Body of pancreas (tissue), 4 donors: ENCODE data around the gene FOXP1. TPM values are rescaled to one million over a fixed set of nuclear protein-coding genes. Genes with fewer than 3 reads are reported as not detected.

Experiments
- ATAC-seq: fragments of 150-250 bp; one replicate; pipeline ENCODE4 v1.9.1; 2016
- DNase-seq, 4 donors: peaks; one replicate each; pipeline ENCODE4 v3.0.0-alpha.2; 2019
- H3K27ac ChIP-seq, 4 donors: fragments of 200-600 bp; sonication (generic); 1 replicate in 3 of 4; 2 replicates in 1 of 4; pipeline versions ENCODE4 v1.5.1 to v1.6.1; 2016 to 2019; ENCODE audit warnings: mild to moderate bottlenecking in 1 of 4, mixed read lengths in 1 of 4, moderate library complexity in 1 of 4
- H3K27me3 ChIP-seq, 2 donors: fragments of 200-600 bp; sonication (generic); one replicate each; pipeline ENCODE4 v1.6.0; 2016; ENCODE audit warnings: mild to moderate bottlenecking in 1 of 2
- H3K36me3 ChIP-seq, 2 donors: fragments of 200-600 bp; sonication (generic); replicated peaks in 1 of 2; 2 replicates each; pipeline ENCODE4 v1.5.1; 2016; ENCODE audit warnings: low read depth in 2 of 2; ENCODE audit not compliant: insufficient read depth in 1 of 2
- H3K4me1 ChIP-seq: fragments of 200-600 bp; sonication (generic); one replicate; pipeline ENCODE4 v1.6.0; 2016
- H3K4me3 ChIP-seq, 2 donors: fragments of 200-600 bp; sonication (generic); 1 replicate in 1 of 2; 2 replicates in 1 of 2; pipeline ENCODE4 v1.5.1; 2016 to 2019
- H3K9me3 ChIP-seq, 3 donors: fragments of 200-600 bp; sonication (generic); 1 replicate in 2 of 3; 2 replicates in 1 of 3; pipeline ENCODE4 v1.5.1; 2016
- POLR2A ChIP-seq, 3 donors: fragments of 450-650 bp; IDR thresholded peaks; one replicate each; pipeline ENCODE4 v1.6.1; 2016; ENCODE audit warnings: antibody characterized with exemption in 3 of 3, mild to moderate bottlenecking in 2 of 3
- WGBS, 2 donors: methylation state at CpG; one replicate each; pipeline ENCODE4 v1.1.5; 2017; 5-methylcytosine and 5-hydroxymethylcytosine counted together
- intact Hi-C: fragments of 100-400 bp; cut with DNase I; formaldehyde crosslinking; loops from one replicate; pipeline ENCODE4 v1.15.1; 2023
- total RNA-seq, 2 donors: library from RNA; depleted of rRNA; stranded (reverse); fragments of >200 nt; gene quantifications; one replicate each; pipeline ENCODE4 v1.1.0, GENCODE V29; 2016
- TF ChIP-seq, protein P1 (sequence below), 7 experiments: fragments of 450-650 bp in 4 of 7; fragments of 200-600 bp in 3 of 7; sonication (generic) in 3 of 7; IDR thresholded peaks; one replicate each; pipeline ENCODE4 v1.5.1; 2016 to 2019; ENCODE audit warnings: antibody characterized with exemption in 7 of 7

The FOXP1 gene
- total RNA-seq, 2 donors from 2014 or later = 85.7 to 86.1 TPM

DNA sequence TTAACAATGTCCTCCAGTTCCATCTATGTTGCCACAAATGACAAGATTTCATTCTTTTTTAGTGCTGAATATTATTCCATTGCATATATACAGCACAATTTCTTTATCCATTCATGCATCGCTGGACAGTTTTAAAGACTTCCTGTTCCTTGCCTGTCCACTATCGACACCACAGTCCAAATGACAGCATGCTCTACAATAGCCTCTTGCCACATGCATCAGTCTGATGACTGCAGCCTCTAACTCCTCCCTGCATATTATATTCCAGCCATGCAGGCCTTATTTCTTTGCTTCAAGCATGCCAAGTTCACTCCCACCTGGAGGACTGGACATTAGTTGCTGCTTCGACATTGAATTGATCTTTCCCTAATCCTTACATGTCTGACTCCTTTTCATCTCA, 306.2 kb downstream of the FOXP1 start:
- DNase-seq = no peak
- Histone ChIP-seq H3K27me3 (no peaks in the 10 kb centered on the region), H3K36me3 (no peaks in the 10 kb centered on the region), H3K27ac (no peak overlapping the region), H3K4me1 (no peaks in the 10 kb centered on the region), H3K9me3 (no peaks in the 10 kb centered on the region), H3K4me3 (no peak overlapping the region)
- TF ChIP-seq, protein P1, sequence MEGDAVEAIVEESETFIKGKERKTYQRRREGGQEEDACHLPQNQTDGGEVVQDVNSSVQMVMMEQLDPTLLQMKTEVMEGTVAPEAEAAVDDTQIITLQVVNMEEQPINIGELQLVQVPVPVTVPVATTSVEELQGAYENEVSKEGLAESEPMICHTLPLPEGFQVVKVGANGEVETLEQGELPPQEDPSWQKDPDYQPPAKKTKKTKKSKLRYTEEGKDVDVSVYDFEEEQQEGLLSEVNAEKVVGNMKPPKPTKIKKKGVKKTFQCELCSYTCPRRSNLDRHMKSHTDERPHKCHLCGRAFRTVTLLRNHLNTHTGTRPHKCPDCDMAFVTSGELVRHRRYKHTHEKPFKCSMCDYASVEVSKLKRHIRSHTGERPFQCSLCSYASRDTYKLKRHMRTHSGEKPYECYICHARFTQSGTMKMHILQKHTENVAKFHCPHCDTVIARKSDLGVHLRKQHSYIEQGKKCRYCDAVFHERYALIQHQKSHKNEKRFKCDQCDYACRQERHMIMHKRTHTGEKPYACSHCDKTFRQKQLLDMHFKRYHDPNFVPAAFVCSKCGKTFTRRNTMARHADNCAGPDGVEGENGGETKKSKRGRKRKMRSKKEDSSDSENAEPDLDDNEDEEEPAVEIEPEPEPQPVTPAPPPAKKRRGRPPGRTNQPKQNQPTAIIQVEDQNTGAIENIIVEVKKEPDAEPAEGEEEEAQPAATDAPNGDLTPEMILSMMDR (IDR thresholded peaks at IDR 0.05) = no peak
- TF ChIP-seq POLR2A (IDR thresholded peaks at IDR 0.05) = no peak
- ATAC-seq = no peak
- intact Hi-C loops = no loop called here
- 91 to 96% methylated on average over 3 of the region's 3 CpGs for WGBS, 2 donors

DNA sequence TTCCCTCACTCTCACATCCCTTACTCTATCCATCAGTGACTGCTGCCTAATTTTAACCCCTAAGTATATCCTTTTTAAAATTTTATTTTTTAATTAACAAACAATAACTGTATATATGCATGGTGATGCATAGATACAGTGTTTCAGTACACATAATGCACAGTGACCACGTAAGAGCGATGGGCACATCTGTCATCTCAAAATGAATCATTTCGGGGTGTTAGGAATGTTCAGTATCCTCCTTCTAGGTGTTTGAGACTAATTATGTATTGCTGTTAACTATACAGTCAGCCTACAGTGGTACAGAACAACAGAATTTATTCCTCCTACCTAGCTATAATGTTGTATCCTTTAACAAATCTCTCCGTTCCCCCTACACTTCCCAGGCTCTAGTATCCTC, 307.0 kb downstream of the FOXP1 start:
- DNase-seq = no peak
- no peak for TF ChIP-seq POLR2A (IDR thresholded peaks at IDR 0.05)
- TF ChIP-seq, protein P1 (IDR thresholded peaks at IDR 0.05) = no peak
- no peaks in the 10 kb centered on the region for H3K27me3 ChIP-seq
- H3K4me1 ChIP-seq = no peaks in the 10 kb centered on the region
- H3K27ac ChIP-seq = no peak overlapping the region
- no peaks in the 10 kb centered on the region for H3K36me3 ChIP-seq
- 92 to 97% methylated on average over 4 of the region's 4 CpGs for WGBS, 2 donors
- no peak for ATAC-seq
- intact Hi-C loops = no loop called here
- H3K4me3 ChIP-seq = no peak overlapping the region
- no peaks in the 10 kb centered on the region for H3K9me3 ChIP-seq

DNA sequence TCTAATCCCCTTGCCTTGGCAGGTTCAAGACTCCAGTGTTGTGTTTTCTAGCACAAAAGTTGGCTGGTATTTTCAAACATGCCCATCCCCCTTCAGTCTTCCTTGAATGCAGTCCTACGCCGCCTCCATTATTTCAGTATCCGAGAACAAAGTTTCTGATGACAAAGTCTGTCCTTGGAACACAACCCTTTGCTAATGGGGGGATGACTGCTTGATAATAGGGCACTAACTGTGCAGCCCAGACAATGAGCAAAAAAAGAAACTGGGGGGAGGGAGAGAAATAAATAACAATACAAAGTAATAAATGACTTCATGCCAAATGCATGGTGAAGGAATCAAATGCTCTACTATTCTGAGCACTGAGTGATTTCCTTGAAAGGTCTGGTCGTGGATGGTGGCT, 310.1 kb downstream of the FOXP1 start:
- TF ChIP-seq POLR2A (IDR thresholded peaks at IDR 0.05) = no peak
- TF ChIP-seq, protein P1 (IDR thresholded peaks at IDR 0.05) = no peak
- no peaks in the 10 kb centered on the region for H3K27me3 ChIP-seq
- intact Hi-C loops = no loop called here

DNA sequence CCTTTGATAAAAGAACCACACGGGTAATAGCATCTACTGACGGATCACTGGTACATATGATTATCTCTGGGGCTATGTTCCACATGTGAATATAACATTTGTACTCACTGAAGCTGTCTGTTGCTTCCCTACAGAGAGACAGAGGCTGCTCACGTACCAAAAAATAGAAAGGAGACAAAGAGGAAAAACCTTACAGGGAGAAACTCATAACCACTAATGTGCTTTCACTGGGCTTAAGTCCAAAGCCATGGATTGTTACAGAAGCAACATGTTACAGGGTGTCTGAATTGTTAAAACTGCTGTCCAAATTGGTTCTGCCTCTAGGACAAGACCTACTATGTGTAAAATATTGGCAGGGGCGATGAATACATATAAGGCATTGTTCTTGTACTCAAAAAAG, 311.9 kb downstream of the FOXP1 start:
- no peak for TF ChIP-seq POLR2A (IDR thresholded peaks at IDR 0.05)
- TF ChIP-seq, protein P1 (IDR thresholded peaks at IDR 0.05) = no peak
- DNase-seq = no peak
- 54 to 76% methylated on average over 4 of the region's 4 CpGs for WGBS, 2 donors
- Histone ChIP-seq H3K9me3 (no peaks in the 10 kb centered on the region), H3K27me3 (no peaks in the 10 kb centered on the region), H3K4me3 (no peak overlapping the region), H3K36me3 (no peaks in the 10 kb centered on the region), H3K27ac (no peak overlapping the region), H3K4me1 (no peaks in the 10 kb centered on the region)
- intact Hi-C loops = no loop called here
- ATAC-seq = no peak

More for the DNA sequence above, 310.1 kb downstream of the FOXP1 start:
- Histone ChIP-seq H3K27ac (no peak overlapping the region), H3K9me3 (no peaks in the 10 kb centered on the region), H3K4me3 (no peak overlapping the region), H3K4me1 (no peaks in the 10 kb centered on the region), H3K36me3 (no peaks in the 10 kb centered on the region)
- WGBS, 2 donors = 95 to 99% methylated on average over 4 of the region's 4 CpGs
- ATAC-seq (no peak), DNase-seq (no peak)

DNA sequence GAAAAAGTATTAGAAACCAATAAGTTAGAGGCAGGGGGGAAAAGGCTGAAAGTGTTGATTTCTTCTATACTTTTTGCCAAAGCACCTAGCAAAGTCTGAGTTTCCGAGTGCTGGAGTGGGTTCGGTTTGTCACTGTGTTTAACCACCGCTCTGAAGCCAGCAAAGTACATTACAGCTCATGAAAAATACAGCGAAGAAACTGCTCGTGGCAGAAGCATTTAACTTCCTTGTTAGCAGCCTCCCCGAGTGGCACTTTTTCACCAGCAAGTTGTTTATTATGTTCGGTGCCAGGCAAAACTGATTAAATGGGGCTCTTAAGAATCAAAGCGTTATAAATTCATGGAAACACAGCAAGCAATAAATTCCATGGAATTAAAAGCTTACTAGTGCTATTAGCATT, 313.6 kb downstream of the FOXP1 start:
- no peak overlapping the region for H3K4me3 ChIP-seq
- peak; percentile 35 for ATAC-seq
- WGBS, 2 donors = 52% methylated on average over 8 of the region's 8 CpGs

More for the DNA sequence above, 313.6 kb downstream of the FOXP1 start:
- DNase-seq = no peak
- intact Hi-C loops = no loop called here
- H3K36me3 ChIP-seq = no peaks in the 10 kb centered on the region
- no peaks in the 10 kb centered on the region for H3K9me3 ChIP-seq
- TF ChIP-seq, protein P1 (IDR thresholded peaks at IDR 0.05) = no peak
- no peak for TF ChIP-seq POLR2A (IDR thresholded peaks at IDR 0.05)
- H3K27ac ChIP-seq = peak overlapping the region in 2 of 4 donors; percentile 3 to 29
- no peaks in the 10 kb centered on the region for H3K27me3 ChIP-seq
- no peaks in the 10 kb centered on the region for H3K4me1 ChIP-seq
